H9 (cell line): Measurements from ENCODE around the gene AJAP1. TPM values are rescaled to one million over a fixed set of nuclear protein-coding genes. Genes with fewer than 3 reads are reported as not detected.

ENCODE experiments used
- DNase-seq: peaks from one replicate; pipeline ENCODE4 v3.0.0-alpha.2; 2017
- H2AFZ ChIP-seq: one replicate; pipeline ENCODE4 v1.6.1; 2013; ENCODE audit warnings: mild to moderate bottlenecking, low read length, control low read depth, moderate library complexity
- H2AK5ac ChIP-seq: 2 replicates; pipeline ENCODE4 v1.6.1; 2013; ENCODE audit warnings: low read length, control low read depth, mixed read lengths; ENCODE audit not compliant: insufficient read length
- H2BK120ac ChIP-seq: one replicate; pipeline ENCODE4 v1.6.1; 2013; ENCODE audit warnings: low read depth, mild to moderate bottlenecking, low read length, control low read depth, inconsistent platforms; ENCODE audit not compliant: poor library complexity, severe bottlenecking
- H2BK12ac ChIP-seq: 2 replicates; pipeline ENCODE4 v1.6.1; 2013; ENCODE audit warnings: low read length, control low read depth, mixed read lengths, low read depth; ENCODE audit not compliant: insufficient read length
- H2BK15ac ChIP-seq: 2 replicates; pipeline ENCODE4 v1.6.1; 2013; ENCODE audit warnings: low read depth, low read length, control low read depth
- H2BK20ac ChIP-seq: one replicate; pipeline ENCODE4 v1.6.1; 2013; ENCODE audit warnings: low read depth, mild to moderate bottlenecking, low read length, control low read depth, inconsistent platforms; ENCODE audit not compliant: poor library complexity, severe bottlenecking
- H2BK5ac ChIP-seq: 2 replicates; pipeline ENCODE4 v1.6.1; 2013; ENCODE audit warnings: low read length, control low read depth, mixed read lengths; ENCODE audit not compliant: insufficient read length
- H3K14ac ChIP-seq: 2 replicates; pipeline ENCODE4 v1.6.1; 2013; ENCODE audit warnings: low read length, control low read depth; ENCODE audit not compliant: insufficient read depth
- H3K18ac ChIP-seq: 2 replicates; pipeline ENCODE4 v1.6.1; 2013; ENCODE audit warnings: low read depth, mild to moderate bottlenecking, mixed read lengths, low read length, control low read depth; ENCODE audit not compliant: insufficient read length
- H3K23ac ChIP-seq: 2 replicates; pipeline ENCODE4 v1.6.1; 2013; ENCODE audit warnings: low read length, control low read depth, mixed read lengths, low read depth; ENCODE audit not compliant: insufficient read length
- H3K23me2 ChIP-seq: 2 replicates; pipeline ENCODE4 v1.6.1; 2013; ENCODE audit warnings: low read depth, mild to moderate bottlenecking, mixed read lengths, low read length, control low read depth; ENCODE audit not compliant: insufficient read length, poor library complexity, severe bottlenecking
- H3K27ac ChIP-seq: 2 replicates; pipeline ENCODE4 v1.5.1; 2013; ENCODE audit warnings: low read length, control low read depth, mixed read lengths, low read depth; ENCODE audit not compliant: insufficient read length
- H3K27me3 ChIP-seq: 2 replicates; pipeline ENCODE4 v1.6.1; 2013; ENCODE audit warnings: low read length, control low read depth, inconsistent platforms; ENCODE audit not compliant: insufficient read depth
- H3K4ac ChIP-seq: 2 replicates; pipeline ENCODE4 v1.6.1; 2013; ENCODE audit warnings: low read depth, mild to moderate bottlenecking, control low read depth, inconsistent platforms, low read length, moderate library complexity
- H3K4me1 ChIP-seq: 2 replicates; pipeline ENCODE4 v1.6.1; 2013; ENCODE audit warnings: low read length, control low read depth, inconsistent platforms; ENCODE audit not compliant: insufficient read depth
- H3K4me2 ChIP-seq: 2 replicates; pipeline ENCODE4 v1.6.1; 2013; ENCODE audit warnings: low read length, control low read depth, mixed read lengths; ENCODE audit not compliant: insufficient read length, insufficient read depth
- H3K56ac ChIP-seq: 2 replicates; pipeline ENCODE4 v1.6.1; 2013; ENCODE audit warnings: low read depth, mild to moderate bottlenecking, mixed read lengths, low read length, control low read depth; ENCODE audit not compliant: insufficient read length
- H3K79me1 ChIP-seq: 2 replicates; pipeline ENCODE4 v1.6.1; 2013; ENCODE audit warnings: low read depth, mild to moderate bottlenecking, moderate library complexity, low read length, control low read depth, inconsistent platforms; ENCODE audit not compliant: insufficient read depth, poor library complexity, severe bottlenecking
- H3K79me2 ChIP-seq: 2 replicates; pipeline ENCODE4 v1.6.1; 2013; ENCODE audit warnings: low read length, control low read depth, inconsistent platforms; ENCODE audit not compliant: insufficient read depth
- H3K9ac ChIP-seq: 2 replicates; pipeline ENCODE4 v1.6.1; 2013; ENCODE audit warnings: low read length, control low read depth, mixed read lengths; ENCODE audit not compliant: insufficient read length; ENCODE audit errors: extremely low read depth
- H3K9me3 ChIP-seq: one replicate; pipeline ENCODE4 v1.6.1; 2013; ENCODE audit warnings: low read depth, low read length, inconsistent platforms; ENCODE audit not compliant: control insufficient read depth
- H3T11ph ChIP-seq: one replicate; pipeline ENCODE4 v1.6.1; 2013; ENCODE audit warnings: mild to moderate bottlenecking, low read length, control low read depth, inconsistent platforms
- H4K20me1 ChIP-seq: one replicate; pipeline ENCODE4 v1.6.1; 2013; ENCODE audit not compliant: control insufficient read depth, insufficient read length, insufficient read depth
- H4K5ac ChIP-seq: 2 replicates; pipeline ENCODE4 v1.6.1; 2013; ENCODE audit warnings: low read depth, mild to moderate bottlenecking, mixed read lengths, low read length, control low read depth; ENCODE audit not compliant: insufficient read length
- H4K8ac ChIP-seq: replicated peaks from 2 replicates; pipeline ENCODE4 v1.6.1; 2013; ENCODE audit warnings: low read length, control low read depth, mixed read lengths, low read depth; ENCODE audit not compliant: insufficient read length
- H4K91ac ChIP-seq: 2 replicates; pipeline ENCODE4 v1.6.1; 2013; ENCODE audit warnings: low read depth, mild to moderate bottlenecking, moderate library complexity, mixed read lengths, low read length, control low read depth; ENCODE audit not compliant: insufficient read length
- H3K27ac Mint-ChIP-seq, 3 experiments: 2 replicates in 2 of 3; 3 replicates in 1 of 3; pipeline ENCODE4 v1.8.0; 2020 to 2021; ENCODE audit warnings: mixed read lengths in 3 of 3, mild to moderate bottlenecking in 1 of 3, moderate library complexity in 1 of 3
- H3K27me3 Mint-ChIP-seq: 2 replicates; pipeline ENCODE4 v1.8.0; 2021; ENCODE audit warnings: low read depth, mild to moderate bottlenecking, moderate library complexity, mixed read lengths
- H3K36me3 Mint-ChIP-seq, 3 experiments: 2 replicates in 2 of 3; 3 replicates in 1 of 3; pipeline ENCODE4 v1.8.0; 2020 to 2021; ENCODE audit warnings: low read depth in 3 of 3, mixed read lengths in 3 of 3; ENCODE audit not compliant: insufficient read depth in 1 of 3
- H3K4me1 Mint-ChIP-seq, 2 experiments: 2 replicates each; pipeline ENCODE4 v1.8.0; 2020; ENCODE audit warnings: mixed read lengths in 2 of 2
- H3K4me3 Mint-ChIP-seq, 2 experiments: 2 replicates in 1 of 2; 3 replicates in 1 of 2; pipeline ENCODE4 v1.8.0; 2020 to 2021; ENCODE audit warnings: mild to moderate bottlenecking in 2 of 2, mixed read lengths in 2 of 2, moderate library complexity in 1 of 2
- H3K9me3 Mint-ChIP-seq, 2 experiments: 2 replicates in 1 of 2; 3 replicates in 1 of 2; pipeline ENCODE4 v1.8.0; 2020; ENCODE audit warnings: mild to moderate bottlenecking in 2 of 2, mixed read lengths in 2 of 2, moderate library complexity in 1 of 2
- WGBS: extraction: QIAGEN DNeasy Blood & Tissue Kit; methylation state at CpG from one replicate; pipeline ENCODE4 v1.1.7; 2013; ENCODE audit warnings: missing lambda C conversion rate, low lambda C conversion rate, mixed read lengths; ENCODE audit not compliant: insufficient read length; ENCODE audit errors: extremely low coverage; 5-methylcytosine and 5-hydroxymethylcytosine counted together
- total RNA-seq: library from RNA; stranded (reverse); gene quantifications from 2 replicates; pipeline ENCODE4 v1.2.1, GENCODE V29; 2021
- TF ChIP-seq, protein P1 (sequence below): fragments of 200-600 bp; sonication (generic); conservative IDR thresholded peaks from 3 replicates; pipeline ENCODE4 v1.8.0; 2021; ENCODE audit warnings: antibody characterized with exemption, mild to moderate bottlenecking

Gene AJAP1
- total RNA-seq, 1 experiment from 2014 or later, result 8.6 TPM

DNA sequence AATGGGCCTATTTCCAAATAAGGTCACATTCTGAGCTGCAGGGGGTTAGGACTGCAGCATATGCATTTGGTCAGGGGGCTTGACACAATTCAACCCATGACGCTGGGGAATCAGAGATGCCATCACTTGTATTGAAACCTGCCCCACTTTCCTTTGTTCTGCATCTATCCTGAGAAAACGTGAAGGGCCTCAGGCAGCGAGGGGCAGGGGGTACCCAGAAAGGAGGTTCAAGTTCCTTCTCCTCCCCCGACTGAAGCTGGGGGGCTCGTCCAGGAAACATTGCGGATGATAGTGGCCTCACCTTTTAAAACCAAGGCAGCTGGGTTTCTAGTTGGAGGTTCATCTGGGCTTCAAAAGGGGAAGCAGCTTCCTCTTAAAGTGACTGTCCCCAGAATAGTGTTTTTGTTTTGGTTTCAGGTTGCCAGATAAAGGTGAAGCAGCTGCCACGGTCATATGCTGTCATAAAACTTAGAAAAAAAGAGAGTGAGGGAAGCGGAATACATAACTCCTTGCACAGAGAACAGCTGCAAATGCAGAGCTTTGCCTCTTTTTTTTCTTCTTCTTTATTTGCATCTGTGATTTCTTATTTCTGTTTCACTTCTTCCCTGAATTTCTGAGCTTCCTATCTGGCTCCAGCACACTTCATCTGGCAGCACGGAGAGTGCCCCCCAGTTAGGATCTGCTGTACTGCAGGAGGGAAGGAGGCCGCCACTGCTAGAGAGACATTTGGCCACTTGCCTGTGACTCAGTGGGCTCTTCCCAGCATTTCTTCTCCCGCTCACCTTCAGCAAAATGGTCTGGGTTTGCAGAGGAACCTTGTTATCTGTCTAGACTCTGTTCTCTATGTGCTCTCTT is 142.0 kb downstream of the AJAP1 start:
- Mint-ChIP-seq H3K27ac (no peak overlapping the region), H3K9me3 (peaks cover 10 to 25% of the 10 kb centered on the region in 2 experiments), H3K27me3 (peaks cover 28% of the 10 kb centered on the region)

More for the DNA sequence above, 142.0 kb downstream of the AJAP1 start:
- Histone ChIP-seq H4K8ac (no peak overlapping the region), H2BK20ac (no peak overlapping the region), H3K79me1 (no peaks in the 10 kb centered on the region), H3K4ac (no peak overlapping the region), H3K4me1 (no peaks in the 10 kb centered on the region), H3T11ph (no peak overlapping the region), H3K9ac (no peak overlapping the region), H3K27me3 (peaks cover 2% of the 10 kb centered on the region), H2BK120ac (no peak overlapping the region), H3K9me3 (peaks cover 8% of the 10 kb centered on the region), H2AFZ (no peak overlapping the region), H3K23me2 (no peaks in the 10 kb centered on the region), H3K79me2 (no peaks in the 10 kb centered on the region), H2BK5ac (no peak overlapping the region), H3K56ac (no peak overlapping the region), H2BK12ac (no peak overlapping the region), H3K23ac (no peak overlapping the region), H3K4me2 (no peak overlapping the region), H2BK15ac (no peak overlapping the region), H2AK5ac (no peak overlapping the region), H3K14ac (no peak overlapping the region), H4K20me1 (no peaks in the 10 kb centered on the region), H3K27ac (no peak overlapping the region), H4K91ac (no peak overlapping the region), H3K18ac (no peak overlapping the region), H4K5ac (no peak overlapping the region)
- no peak for DNase-seq
- Mint-ChIP-seq H3K36me3 (peaks cover 0 to 13% (median 4%) of the 10 kb centered on the region in 3 experiments; a peak in 5 of 7 replicates), H3K4me3 (no peak overlapping the region; a peak in 1 of 5 replicates), H3K4me1 (peaks cover 6 to 13% of the 10 kb centered on the region in 2 experiments; a peak in 2 of 4 replicates)
- WGBS, result no CpG with 5 or more reads among the region's 11 CpGs
- TF ChIP-seq, protein P1, sequence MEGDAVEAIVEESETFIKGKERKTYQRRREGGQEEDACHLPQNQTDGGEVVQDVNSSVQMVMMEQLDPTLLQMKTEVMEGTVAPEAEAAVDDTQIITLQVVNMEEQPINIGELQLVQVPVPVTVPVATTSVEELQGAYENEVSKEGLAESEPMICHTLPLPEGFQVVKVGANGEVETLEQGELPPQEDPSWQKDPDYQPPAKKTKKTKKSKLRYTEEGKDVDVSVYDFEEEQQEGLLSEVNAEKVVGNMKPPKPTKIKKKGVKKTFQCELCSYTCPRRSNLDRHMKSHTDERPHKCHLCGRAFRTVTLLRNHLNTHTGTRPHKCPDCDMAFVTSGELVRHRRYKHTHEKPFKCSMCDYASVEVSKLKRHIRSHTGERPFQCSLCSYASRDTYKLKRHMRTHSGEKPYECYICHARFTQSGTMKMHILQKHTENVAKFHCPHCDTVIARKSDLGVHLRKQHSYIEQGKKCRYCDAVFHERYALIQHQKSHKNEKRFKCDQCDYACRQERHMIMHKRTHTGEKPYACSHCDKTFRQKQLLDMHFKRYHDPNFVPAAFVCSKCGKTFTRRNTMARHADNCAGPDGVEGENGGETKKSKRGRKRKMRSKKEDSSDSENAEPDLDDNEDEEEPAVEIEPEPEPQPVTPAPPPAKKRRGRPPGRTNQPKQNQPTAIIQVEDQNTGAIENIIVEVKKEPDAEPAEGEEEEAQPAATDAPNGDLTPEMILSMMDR, result peak; percentile 44; the same call in 2 of the 3 replicates
